ENCODE data around the gene ANO6. TPM values are rescaled to one million over a fixed set of nuclear protein-coding genes. Genes with fewer than 3 reads are reported as not detected.
"Not testable (repeated sequence)": the region's sequence is repeated elsewhere in the genome, so short reads cannot be mapped to it uniquely, and the experiment has no call there.

Gene ANO6
- polyA plus RNA-seq, 4 donors: 67.9 to 81.6 (median 79.9) TPM

DNA sequence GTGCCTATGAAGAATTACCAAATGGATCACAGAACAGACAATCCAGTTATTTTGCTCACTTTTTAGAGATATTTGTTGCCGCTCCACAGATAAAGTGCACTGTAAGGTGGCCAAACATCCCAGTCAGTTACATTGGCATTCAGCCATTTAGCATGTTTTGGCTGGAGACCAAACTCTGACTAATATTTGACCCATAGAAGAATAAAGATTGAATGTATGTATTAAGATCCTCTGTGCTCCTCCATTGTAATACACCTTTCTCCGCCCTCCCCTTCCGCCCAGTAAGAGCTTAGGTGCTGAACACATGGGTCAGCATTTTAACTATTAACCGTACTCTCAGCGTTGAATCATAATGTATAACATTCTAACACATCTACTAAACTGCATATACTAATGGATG, 163.4 kb downstream of the ANO6 start:
- DNase-seq (ENCODE audit: low read depth in 4 of 4, low spot score in 3 of 4): no peak

DNA sequence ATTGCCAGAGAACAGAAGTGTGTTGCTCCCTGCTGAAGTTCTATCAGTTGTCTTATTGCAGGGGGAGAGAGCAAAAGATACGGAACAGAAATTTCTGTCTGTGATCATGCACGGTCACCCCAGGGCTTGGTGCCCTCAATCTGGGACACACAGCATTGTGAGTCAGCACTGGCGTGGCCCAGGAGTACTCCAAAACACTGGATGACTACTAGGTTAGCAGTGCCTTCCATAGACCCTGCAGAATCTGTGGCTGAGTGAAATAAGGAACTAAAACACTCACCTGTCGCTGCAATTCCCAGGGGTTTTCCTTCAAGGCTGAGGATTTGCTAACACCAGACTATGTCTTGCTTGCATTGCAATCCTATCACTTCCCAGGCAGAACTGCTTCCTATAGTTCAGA, 165.5 kb downstream of the ANO6 start:
- no peak for DNase-seq (ENCODE audit: low read depth in 4 of 4, low spot score in 3 of 4)

DNA sequence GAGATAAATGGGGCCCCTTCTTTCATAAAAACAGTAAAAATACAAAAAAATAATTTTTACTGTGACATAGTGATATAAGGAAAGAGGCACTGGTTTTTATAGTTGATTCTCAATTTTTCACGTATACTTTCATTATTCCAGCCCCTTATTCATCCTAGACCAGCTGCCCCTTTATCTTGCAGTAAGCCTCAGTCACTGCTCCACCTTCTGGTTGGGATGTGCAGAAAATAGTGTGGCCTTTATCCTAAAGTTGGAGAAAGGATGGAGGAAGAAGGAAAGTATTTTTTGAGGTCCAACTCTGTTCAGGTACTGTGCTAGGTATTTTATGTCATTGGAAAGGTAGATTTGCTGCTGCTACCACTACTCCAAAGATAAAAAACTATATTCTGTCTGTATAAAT, 172.7 kb downstream of the ANO6 start:
- DNase-seq (ENCODE audit: low read depth in 4 of 4, low spot score in 3 of 4): peak; percentile 2 to 24 (median 13)

DNA sequence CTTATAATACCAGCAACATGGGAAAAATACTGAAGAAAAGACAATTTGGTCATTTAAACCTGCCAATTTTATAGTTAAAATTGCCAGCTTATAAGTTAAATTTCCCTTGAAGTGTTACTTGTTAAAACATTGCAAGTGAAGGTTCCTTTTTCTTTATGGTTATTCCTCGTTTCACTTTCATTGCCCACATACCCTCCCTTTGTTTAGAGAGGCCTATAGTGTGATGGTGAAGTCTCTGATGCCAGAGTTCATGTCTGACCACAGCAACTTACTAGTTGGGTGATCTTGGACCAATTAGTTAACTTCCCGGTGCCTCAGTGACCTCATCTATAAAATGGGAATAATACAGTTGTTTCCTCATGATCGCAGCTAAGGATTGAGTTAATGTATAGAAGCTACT, 173.5 kb downstream of the ANO6 start:
- no peak for DNase-seq (ENCODE audit: low read depth in 4 of 4, low spot score in 3 of 4)

DNA sequence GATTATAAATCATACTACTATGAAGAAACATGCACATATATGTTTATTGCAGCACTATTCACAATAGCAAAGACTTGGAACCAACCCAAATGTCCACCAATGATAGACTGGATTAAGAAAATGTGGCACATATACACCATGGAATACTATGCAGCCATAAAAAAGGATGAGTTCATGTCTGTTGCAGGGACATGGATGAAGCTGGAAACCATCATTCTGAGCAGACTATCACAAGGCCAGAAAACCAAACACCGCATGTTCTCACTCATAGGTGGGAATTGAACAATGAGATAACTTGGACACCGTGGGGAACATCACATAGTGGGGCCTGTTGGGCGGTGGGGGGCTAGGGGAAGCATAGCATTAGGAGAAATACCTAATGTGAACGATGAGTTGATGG, 181.6 kb downstream of the ANO6 start:
- not testable (repeated sequence) for DNase-seq (ENCODE audit: low read depth in 4 of 4, low spot score in 3 of 4)

DNA sequence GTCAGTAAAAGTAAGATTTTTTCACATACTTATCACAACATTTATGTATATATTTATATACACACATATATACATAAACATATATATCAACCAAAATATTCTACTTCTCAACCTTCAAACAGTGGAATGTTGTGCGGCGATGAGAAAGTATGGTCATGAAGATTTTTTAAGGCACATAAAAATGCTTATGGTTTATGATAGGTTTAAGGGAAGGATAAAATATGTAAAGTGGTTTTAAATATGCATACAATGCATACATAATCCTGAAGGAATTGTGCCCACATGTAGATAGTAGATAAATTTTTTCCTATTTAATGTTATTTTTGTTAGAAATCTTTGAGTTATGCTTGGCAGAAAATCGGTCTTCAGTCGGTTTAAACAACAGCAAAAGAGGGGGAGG, 182.7 kb downstream of the ANO6 start:
- DNase-seq (ENCODE audit: low read depth in 4 of 4, low spot score in 3 of 4): no peak

DNA sequence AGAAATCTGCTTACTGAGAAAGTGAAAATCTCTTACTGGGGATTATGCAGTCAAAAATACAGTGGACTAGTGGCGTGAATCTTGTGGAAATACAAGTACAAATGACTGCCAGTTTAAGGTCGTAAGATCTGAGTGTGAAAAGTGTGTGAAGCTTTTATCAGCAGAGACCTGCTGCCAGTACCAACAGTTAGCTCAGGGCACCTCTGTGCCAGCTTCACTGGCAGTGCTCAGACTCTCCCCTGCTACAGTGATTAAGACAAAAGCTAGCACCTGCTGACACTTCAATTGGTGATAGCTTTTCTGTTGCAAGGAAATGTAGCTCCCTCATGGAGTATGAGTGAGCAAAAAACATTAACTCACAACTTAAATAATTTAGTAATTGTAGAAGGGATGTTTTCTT, 185.1 kb downstream of the ANO6 start:
- DNase-seq (ENCODE audit: low read depth in 4 of 4, low spot score in 3 of 4): no peak

DNA sequence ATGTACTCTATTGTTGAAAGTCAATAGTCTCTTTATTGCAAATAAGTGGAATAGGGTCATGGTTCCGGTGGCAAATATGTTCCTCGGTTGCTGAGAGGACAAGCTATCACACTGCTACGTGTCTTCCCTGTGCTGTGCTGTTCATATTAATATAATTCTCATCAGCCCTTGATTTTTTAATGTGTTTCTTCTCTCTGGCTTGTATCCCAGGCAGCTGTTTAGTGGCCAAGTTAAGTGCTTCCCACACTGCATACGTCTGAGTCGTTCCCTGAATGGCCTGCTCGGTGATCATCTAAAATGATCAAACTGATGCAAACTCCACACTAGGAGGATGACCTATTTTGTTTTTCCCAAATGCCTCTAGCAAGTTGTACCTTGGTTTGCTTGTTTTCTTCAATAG, 186.4 kb downstream of the ANO6 start:
- no peak for DNase-seq (ENCODE audit: low read depth in 4 of 4, low spot score in 3 of 4)

DNA sequence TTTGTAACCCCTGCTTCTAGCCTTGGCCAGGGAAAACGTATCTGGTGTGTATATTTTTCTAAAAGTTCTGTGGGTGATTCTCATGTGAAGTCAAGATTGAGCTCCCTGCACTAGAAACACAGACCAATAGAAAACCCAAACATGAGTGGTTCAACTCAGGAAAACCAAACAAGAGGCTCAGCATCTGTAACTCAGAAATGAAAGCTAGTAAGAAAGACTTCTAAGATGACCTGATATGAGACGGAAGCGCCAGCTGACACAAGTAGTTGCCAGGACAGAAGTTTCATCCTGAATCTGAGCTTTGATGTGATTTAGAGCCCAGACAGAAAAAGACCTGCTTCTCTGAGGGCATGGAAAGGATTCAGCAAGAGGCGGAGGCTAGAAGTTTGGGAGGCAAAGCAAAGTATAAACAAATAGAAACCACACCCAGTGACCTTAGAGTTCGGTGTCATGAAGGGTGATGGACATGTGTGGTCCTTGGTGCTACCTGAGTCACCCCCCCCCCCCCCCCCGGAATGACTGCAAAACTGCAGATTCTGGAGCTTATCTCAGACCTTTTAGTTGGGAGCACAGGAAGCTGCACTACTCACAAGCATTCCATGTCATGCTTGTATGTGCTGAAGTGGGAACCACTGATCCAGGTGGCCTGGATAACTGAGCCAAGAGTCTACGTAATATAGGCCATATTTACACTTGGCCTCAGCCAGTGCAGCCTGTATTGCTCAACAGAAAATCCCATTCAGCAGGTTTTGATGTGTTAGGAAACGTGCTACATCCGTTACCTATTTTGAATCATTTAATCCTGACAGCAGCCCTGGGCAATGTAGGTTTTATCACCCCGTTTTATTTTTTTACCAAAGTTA, 191.3 kb downstream of the ANO6 start:
- DNase-seq (ENCODE audit: low read depth in 4 of 4, low spot score in 3 of 4): no peak

DNA sequence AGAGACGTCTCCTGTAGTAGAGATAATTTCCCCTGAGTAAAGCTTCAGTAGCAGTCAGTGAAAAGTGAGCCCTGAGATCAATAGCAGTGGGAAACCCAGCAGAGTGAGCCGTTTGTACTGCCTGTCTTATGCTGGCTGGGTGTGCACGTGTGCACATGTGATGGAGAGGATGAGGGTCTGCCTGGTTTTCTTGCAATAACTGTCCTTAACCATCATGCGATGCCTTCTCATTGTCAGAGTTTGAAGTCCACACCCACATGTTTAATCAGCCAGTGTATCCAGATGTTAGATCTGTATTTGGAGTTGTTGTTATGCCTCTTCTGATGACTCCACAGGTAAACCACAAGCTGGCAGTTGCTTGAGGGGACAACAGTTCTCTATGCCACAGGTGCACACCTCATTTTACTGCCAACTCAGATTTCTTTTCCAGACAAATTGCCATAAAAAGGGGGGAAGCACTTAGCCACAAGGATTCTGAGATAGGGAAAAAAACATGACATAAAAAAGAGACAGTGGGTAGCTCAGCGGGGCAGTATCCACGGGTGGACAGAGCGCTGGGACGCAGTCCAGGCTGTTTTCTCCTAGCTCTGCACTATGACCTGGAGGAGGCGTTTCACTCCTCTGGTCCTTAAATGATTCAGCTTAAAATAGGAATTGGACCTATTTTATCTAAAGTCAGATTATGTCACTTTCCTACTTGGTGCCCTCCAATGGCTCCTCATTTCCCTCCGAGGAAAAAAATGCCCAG, 192.3 kb downstream of the ANO6 start:
- no peak for DNase-seq (ENCODE audit: low read depth in 4 of 4, low spot score in 3 of 4)

DNA sequence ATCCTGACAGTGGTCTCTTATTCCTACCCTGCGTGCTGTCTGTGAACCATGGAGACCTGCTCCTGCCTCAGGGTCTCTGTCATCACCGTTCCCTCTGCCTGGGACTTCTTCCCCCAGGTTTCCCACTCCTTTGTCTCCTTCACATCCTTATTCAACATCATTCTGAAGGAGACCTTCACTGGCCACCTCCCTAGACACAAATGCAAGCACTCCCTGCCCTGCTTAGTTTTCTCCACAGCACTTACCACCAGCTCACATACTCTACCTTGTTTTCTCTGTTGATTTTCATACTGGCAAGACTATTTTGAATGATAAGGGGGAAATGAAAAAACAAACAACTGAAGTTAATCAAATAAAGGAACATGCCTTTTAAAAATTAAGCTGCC, 192.8 kb downstream of the ANO6 start:
- DNase-seq (ENCODE audit: low read depth in 4 of 4, low spot score in 3 of 4): no peak

DNA sequence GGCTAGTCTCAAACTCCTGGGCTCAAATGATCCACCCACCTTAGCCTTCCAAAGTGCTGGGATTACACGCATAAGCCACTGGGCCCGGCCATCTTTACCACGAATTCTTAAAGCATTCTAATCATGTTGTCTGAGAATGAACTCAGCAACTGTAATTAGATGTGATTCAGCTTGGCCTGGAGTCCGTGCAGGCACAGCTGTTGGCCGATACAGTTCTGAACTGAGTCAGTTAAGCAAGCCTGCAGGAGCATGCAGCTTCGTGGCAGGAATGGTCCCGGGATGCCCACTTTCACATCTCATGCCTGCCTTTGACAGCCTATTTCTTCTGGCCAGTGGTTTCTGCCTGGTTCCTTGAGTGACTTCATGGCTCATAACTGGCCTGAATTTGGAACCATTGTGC, 194.1 kb downstream of the ANO6 start:
- no peak for DNase-seq (ENCODE audit: low read depth in 4 of 4, low spot score in 3 of 4)

DNA sequence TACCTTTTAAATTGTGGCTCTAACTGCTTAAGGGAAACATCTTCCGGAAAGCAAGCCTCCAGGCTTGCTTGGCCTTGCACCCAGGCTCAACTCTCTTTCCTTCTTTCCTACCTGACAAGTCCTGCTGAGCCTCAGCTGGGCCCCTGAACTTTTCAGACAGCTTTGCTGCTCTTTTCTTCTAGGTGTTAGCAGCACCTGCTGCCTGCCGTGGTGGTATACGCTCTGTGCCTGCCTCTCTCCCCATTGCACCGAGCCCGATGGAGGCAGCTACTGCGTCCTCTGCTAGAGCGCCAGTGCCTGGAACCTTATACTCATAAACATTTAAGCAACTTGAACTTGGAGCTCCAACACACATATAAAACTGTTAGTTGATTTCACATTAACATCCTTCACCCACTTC, 195.7 kb downstream of the ANO6 start:
- no peak for DNase-seq (ENCODE audit: low read depth in 4 of 4, low spot score in 3 of 4)

DNA sequence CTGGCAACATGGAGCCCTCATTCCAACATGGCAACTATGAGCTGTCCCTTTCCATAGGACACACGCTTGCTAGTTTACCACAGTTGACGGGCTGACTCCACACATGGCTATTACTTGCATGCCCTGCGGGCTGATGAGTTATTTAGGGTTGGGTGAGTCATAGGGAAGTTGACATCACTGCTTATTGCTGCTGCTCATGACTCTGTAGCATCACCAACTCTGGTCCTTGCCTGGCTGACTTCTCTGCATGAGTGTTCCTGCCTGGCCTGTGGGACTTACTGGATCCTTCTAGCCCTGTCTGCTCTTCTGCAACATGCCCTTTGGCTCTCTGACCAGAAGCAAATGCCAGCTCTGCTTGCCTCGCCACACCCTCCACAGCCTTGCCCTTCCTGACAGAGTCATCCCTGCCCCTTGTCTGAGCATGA, 199.5 kb downstream of the ANO6 start:
- no peak for DNase-seq (ENCODE audit: low read depth in 4 of 4, low spot score in 3 of 4)

DNA sequence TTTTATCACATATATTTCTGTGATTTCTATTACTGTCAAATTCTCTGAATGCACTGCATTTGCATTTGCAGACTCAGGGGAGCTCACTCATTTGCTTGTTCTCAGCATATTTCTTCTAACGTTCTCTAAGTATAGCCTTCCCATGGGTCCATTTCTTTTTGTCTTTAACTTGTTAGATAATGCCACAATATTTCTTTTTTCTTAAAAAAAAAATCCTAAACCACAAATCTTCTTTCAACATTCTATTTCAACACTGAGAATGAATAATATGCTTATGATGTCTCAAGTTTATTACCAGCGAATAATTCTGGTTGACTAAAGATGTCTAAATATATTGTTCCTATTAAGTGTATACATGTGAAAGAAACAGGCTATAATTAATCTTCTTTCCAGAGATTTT, 200.2 kb downstream of the ANO6 start:
- DNase-seq (ENCODE audit: low read depth in 4 of 4, low spot score in 3 of 4): peak in 1 of 4 donors; percentile 25

DNA sequence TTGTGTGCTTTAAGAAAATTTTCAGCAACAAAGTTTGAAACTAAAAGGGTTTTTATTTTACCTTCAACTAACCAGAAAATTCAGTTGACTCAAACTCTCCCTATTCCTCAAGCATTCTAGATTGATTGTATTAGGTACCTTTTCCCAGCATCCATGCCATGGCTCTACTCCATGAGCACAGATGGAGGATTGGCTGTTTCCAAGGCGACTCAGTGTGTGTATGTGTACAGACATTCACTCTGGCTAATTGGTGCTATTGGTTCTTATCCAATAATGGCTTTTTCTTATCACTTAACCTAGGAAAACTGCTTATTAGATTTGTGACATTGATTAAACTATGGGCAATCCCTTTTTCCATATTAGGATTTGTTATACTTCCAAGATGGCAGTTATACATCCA, 202.6 kb downstream of the ANO6 start:
- no peak for DNase-seq (ENCODE audit: low read depth in 4 of 4, low spot score in 3 of 4)

DNA sequence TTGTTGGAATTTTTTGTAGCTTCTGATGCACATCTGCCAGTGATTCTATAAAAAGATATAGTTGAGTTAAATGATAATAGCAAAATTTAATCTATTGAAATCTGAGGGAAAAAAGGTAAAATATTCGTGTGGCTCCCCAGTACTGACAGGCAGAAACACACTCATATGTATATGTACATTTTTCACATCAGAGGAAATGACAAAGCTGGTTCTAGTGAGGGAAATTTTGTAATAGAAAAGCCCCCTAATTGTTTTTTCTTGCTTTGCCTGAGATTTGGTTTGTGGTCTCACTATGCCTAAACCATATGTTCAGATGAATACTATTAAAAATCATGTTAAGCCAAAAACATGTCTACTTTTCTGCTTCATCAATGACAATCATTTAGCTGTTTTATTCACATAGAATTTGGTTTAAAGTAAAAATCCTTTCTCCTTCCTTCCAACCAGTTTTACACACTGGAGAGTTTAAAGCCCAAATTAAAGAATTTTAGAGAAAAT, 203.5 kb downstream of the ANO6 start:
- DNase-seq (ENCODE audit: low read depth in 4 of 4, low spot score in 3 of 4): no peak

DNA sequence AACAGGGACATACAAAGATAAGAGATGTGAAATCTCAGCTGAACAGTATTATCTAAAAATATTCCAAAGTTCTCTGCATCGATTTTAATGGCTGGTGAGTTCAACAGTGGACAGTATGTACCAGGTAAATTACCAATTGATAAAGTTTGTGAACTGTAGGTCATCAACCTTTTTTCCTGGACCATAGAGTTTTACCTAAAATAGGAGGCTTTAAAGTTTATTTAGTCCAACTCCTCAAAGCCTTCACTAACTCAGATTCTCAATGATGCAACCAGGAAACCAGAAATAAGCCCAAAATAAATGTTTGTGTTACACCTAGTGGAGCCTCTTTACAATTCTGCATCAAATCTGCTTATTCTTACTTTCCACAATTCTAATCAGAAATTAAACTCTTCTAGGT, 205.8 kb downstream of the ANO6 start:
- DNase-seq (ENCODE audit: low read depth in 4 of 4, low spot score in 3 of 4): no peak

DNA sequence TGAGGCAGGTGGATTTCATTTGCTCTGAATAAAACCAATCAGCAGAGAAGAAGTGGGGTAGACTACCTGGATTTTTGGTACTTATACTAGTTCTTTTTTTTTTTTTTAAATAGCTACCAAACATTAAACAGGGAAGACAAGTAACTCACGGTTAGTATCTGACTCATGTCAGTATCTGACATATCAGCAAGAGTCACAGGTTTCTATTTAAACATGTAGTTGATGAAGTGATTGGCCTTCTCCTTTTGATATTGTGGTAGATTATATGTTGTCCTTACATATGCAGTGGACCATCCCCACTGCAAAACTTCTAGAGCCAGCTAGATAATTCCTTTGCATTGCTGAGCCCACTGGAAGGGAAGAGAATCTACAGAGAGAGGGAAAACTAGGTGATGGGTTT, 208.0 kb downstream of the ANO6 start:
- no peak for DNase-seq (ENCODE audit: low read depth in 4 of 4, low spot score in 3 of 4)

DNA sequence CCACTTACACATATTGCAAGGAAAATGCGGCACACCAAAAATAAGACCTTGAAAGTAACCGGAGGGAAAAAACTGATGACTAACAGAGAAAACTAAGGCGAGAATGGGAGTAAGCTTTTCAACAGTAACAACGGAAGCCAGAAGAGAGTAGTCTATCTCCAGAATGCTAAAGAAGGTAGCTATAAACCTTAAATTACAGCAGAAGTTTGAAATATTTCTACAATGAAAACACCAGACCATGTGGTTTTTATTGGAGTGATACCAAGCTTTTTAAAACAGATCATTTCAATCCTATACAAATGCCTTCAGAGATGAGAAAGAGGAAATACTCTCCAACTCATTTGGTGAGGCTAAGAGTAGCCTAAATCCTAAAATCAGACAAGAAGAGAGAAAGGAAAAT, 209.5 kb downstream of the ANO6 start:
- DNase-seq (ENCODE audit: low read depth in 4 of 4, low spot score in 3 of 4): no peak

DNA sequence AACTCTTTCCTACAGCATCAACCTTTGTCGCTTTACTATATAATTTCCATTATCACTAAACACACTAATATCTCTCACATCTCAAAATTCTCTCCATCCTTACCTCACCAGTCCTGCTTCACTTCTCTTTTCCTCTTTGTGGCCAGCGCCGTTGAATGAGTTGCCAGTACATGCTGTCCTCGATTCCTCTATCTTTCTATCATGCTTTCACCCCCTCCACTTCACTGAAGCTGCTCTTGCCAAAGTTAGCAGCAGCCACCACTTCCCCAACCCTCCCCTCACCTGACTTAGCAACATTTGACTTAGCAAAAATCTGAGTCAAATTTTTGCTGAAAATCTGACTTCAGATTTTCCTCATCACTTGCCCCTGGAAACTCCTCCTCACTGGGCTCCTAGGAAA, 210.4 kb downstream of the ANO6 start:
- no peak for DNase-seq (ENCODE audit: low read depth in 4 of 4, low spot score in 3 of 4)

DNA sequence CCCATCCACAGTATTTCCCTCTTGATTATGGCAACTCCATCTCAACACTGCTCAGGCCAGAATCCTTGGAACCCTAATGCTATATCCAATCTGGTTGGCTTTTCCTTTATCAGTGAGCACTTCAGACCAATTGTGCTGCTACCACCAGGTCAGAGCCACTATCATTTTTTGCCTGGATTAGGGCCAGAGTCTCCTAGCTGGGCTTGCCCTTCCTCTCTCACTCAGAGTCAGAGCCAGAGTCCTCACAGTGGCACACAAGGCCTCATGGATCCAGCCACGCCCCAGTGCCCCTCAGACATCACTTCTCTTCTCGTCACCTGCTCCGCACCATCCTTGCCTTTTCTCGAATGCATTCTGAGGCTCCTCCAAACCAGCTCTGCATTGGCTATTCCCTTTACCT, 211.1 kb downstream of the ANO6 start:
- no peak for DNase-seq (ENCODE audit: low read depth in 4 of 4, low spot score in 3 of 4)
